ENCODE measurements around the gene ZYX.

Gene ZYX

DNA sequence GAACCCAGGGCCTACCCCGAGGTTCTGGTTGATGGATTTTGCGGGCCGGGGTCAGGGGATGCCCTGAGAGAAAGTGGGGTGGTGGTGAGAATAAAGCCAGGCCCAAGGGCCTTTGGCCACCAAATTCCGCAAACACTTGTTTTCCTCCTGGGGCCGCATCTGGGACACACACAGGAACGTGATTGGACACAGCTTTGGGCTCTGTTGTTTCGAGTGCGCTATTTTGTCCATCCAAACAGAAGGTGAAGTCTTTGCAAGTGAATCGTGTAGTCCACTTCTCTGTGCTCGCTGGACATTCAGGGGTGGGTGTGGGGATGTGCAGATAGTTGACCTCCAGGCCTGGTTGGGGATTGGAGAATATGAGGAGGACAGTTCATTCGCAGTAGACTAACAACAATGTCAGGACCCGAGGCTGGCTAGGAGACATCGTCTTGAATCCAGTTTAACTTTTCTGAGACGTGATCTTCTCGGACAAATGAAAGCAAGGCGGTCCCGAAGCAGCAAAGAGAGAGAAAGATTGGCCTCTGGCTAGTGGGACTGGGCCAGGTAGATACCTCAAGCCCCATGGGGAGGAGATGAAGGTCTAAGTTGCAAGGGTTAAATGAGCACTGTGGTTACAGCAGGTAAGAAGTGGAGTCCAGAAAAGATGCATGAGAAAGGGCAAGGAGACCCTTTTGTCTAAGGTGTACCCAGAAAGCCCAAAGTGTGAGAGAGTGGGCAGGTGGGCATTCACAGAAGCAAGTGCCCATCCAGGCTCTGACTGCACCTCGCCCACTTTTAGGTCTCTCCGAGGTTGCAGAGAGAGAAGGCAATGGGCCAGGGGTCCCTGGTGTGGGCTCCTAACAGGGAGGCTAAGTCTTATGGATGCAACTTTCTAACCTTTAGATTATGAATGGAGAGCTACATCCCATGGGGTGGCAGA is 17.9 kb upstream of the ZYX start:
- DNase-seq = no peak

DNA sequence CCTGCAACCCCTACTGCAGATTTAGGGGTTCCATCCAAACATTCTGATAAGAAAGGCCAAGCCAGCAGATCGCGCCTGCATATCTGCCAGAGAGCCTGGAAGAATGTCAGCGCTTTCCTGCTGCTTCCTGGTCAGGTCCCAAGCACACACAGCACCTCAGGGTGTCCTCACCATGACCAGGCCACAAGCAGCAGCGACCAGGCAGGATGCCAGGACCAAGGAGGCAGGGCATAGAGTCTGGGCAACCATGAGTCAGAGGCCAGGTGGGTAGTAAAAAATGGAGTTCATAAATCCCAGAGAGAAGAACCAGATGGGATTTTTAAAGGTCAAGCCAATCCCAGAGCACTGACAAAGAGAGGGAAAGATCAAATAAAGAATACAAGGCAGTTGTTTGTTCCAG is 13.2 kb upstream of the ZYX start:
- DNase-seq = no peak

- no peak for DNase-seq
These were observed 12.8 kb upstream of the ZYX start for GRCh38 chr7:143368387-143368786.

DNA sequence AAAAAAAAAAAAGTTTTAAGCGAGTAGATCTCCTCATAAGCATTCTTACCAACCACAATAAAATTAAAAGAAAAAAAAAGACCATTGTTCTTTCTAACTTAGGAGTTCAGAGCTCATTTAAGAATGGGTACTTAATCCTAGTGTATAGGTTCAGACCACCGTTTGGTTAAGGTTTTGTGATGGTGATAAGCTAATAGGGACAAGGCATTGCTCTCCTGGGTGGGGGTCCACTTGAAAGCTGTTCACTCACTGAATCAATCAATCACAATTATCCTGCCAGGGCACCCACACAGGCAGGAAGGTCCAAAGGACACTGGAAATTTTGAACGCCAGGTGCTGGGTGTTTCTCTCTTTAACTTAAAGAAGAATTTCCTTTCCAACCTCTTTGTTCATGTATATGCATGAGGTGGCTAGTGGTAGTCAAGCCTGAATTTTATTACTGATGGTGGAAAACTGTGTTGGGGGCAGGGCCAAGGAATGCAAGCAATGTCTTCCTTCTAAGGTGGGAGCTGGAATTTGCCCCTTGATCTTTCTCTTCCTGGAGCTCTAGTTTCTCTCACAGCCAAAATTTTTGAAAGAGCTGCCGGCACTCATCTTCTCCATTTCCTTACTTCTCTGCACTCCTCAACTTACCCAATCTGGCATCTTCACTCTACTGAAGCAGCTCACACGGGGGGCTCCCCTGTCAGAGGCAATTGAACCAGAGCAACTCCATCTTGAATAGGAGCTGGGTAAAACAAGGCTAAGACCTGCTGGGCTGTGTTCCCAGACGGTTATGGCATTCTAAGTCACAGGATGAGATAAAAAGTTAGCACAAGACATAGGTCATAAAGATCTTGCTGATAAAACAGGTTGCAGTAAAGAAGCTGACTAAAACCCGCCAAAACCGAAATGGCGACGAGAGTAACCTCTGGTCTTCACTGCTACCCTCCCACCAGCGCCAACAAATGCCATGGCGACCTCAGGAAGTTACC is 11.2 kb upstream of the ZYX start:
- no peak for DNase-seq

- DNase-seq = no peak
These were observed 9.1 kb upstream of the ZYX start for GRCh38 chr7:143372070-143372469.

- no peak for DNase-seq
These were observed 7.8 kb upstream of the ZYX start for GRCh38 chr7:143373255-143373794.

- DNase-seq = no peak
These were observed 6.6 kb upstream of the ZYX start for GRCh38 chr7:143374561-143374960.

- DNase-seq = no peak
These were observed 5.7 kb upstream of the ZYX start for GRCh38 chr7:143375298-143376034.

DNA sequence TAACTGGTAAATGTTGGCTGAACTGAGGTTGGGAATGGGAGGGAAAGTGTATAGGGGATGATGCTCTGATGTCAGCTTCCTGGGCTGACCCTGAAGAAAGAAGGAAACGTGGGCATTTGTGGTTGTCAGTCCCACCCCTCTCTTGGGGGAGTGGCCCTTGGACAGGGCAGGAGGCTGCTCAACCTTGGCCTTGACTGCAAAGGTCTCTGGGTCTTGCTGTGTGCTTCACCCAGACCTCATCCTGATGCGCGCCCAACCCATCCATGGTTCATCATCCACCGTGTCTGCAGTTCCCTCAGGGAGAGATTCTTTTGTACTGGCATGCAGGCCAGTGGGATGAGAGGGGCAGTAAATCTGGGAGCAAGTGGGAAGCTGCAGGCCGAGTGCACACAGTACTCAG is 4.7 kb upstream of the ZYX start:
- no peak for DNase-seq

GRCh38 chr7:143379611-143380259 is 1.4 kb upstream of the ZYX start:
- DNase-seq = no peak

DNA sequence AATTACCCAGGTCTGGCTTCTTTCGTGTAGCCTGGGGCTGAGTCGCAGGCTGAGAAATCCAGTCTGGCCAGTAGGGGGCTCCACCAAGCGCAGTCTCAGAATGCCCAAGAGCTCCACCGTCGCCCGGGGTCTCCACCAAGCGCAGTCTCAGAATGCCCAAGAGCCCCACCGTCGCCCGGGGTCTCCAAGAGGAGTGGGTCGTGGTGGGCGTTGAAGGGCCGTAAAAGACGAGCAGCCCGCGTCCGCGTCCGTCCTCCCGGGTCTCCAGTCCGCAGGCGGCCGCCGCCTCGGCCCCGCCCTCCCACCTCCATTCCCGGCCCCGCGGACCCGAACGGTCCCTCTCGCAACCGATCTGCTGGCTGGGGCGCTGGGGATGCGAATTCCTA is 892 bp upstream of the ZYX start:
- peak; percentile 87 for DNase-seq

DNA sequence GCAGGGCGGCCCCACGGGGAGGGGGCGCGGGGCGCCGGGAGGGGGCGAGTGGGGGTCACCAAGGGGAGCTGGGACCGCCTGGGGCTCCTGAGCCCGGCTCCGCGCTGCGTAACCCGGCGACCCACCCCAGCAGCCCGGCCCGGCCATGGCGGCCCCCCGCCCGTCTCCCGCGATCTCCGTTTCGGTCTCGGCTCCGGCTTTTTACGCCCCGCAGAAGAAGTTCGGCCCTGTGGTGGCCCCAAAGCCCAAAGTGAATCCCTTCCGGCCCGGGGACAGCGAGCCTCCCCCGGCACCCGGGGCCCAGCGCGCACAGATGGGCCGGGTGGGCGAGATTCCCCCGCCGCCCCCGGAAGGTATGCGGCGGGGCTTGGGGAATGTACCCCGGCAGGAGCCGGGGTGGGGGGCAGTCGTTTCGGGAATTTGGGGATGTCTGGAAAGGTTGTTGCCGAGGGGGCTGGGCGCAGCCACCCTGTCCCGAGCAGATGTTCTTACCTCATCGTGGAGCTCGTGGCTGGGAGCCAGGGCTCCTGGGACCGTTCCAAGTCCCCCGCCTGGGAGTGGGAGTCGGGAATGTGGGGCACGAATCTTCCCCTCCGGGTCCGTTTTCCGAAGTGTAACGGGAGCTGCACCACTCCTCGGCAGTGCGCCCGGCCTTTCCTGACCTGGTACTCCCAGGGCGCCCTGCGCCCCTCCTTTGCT is 431 bp downstream of the ZYX start:
- DNase-seq = peak; percentile 32

DNA sequence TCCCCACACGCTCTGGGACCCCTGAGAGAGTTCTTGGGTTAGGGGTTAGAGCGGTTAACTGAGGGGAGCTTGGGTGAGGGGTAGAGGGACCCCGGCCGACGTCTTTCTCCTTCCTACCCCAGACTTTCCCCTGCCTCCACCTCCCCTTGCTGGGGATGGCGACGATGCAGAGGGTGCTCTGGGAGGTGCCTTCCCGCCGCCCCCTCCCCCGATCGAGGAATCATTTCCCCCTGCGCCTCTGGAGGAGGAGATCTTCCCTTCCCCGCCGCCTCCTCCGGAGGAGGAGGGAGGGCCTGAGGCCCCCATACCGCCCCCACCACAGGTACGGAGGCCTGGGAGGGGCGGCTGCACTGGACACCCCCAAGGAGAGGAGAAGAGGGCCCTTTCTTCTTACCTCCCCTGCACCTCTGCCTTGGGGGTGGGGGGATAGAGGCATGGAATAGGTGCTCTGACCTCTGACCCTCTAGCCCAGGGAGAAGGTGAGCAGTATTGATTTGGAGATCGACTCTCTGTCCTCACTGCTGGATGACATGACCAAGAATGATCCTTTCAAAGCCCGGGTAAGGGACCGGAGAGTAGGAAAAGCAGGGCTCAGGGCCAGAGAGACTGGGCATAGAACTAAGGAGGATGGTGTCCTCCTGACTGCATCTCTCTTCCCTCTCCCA is 1.1 kb downstream of the ZYX start:
- DNase-seq = no peak

DNA sequence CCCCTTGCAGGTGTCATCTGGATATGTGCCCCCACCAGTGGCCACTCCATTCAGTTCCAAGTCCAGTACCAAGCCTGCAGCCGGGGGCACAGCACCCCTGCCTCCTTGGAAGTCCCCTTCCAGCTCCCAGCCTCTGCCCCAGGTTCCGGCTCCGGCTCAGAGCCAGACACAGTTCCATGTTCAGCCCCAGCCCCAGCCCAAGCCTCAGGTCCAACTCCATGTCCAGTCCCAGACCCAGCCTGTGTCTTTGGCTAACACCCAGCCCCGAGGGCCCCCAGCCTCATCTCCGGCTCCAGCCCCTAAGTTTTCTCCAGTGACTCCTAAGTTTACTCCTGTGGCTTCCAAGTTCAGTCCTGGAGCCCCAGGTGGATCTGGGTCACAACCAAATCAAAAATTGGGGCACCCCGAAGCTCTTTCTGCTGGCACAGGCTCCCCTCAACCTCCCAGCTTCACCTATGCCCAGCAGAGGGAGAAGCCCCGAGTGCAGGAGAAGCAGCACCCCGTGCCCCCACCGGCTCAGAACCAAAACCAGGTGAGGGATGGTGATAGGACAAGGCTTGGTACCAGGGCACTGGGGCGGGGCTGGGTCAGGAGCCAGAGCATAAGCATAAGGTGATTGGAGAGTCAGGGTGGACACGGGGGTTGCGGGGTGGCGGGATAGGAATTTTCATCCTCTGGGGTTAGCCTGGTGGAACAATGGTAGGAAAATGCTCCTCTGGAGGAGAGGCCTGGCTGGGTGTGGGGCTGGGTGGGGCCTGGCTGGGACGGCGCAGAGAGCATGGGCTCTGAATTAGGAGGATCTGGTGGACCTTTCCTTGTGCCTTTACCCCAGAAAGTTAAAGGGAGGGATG is 1.9 kb downstream of the ZYX start:
- DNase-seq = no peak

DNA sequence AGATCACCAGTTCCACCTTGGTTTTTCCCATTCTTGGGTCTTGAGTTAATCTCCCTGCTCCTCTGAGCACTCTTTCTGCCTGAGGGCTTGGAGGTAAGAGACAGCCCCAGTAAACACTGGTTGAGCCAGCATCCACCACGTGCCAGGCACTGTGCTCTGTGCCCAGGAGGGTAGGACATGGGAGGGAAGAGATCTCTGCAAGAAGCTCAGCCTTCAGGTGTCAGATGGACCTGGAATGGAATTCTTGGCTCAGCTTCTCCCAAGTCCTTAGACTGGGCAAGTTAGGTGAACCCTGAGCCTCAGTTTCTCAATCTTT is 2.5 kb downstream of the ZYX start:
- no peak for DNase-seq

GRCh38 chr7:143384148-143384547 is 3.0 kb downstream of the ZYX start:
- DNase-seq = no peak

DNA sequence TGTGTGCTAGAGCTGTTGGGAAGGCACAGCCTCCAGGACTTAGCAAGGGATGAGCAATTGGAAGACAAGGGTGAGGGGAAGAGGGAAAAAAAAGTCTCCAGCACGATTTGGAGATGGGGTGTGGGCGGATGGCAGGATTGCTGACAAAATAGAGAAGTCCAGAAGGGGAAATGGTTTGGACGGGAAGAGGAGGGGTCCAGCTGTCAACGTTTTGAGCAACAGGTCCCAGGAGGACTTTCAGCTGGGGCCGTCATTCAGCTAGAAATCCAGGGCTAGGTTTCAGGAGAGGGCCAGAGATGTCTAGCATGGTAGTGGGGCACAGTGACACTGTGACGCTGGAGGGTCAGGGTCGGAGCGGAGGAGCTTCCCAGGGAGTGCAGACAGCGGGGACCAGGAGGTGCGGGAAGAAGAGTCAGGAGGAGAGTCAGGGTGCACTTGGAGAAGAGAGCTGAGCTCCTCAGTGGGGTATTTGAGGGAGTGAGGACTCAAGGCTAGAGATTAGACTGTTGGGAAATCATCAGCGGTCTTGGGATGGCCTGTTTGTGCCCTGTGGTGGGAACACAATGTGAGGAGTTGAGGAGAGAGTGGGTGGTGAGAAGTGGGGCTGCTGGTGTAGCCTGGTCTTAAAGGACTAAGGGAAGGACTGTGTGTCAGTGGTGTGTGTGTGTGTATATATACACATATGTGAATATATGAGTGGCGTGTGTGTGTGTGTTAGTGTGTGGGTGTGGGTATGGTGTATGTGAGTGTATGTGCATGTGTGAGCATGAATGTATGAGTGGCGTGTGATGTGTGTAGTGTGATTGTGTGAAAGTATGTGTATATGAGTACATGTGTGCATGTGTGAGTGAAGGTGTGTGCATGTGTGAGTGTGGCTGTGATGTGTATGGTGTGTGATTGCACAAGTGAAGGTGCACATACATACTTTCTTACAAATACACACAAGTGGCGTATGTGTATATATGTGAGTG is 3.8 kb downstream of the ZYX start:
- DNase-seq = no peak

- no peak for DNase-seq
These were observed 5.0 kb downstream of the ZYX start for GRCh38 chr7:143385891-143386781.
